Measurements from ENCODE around the gene CYP27B1. TPM values are rescaled to one million over a fixed set of nuclear protein-coding genes. Genes with fewer than 3 reads are reported as not detected.

The CYP27B1 gene
- total RNA-seq, 2 donors from 2014 or later: 0.81 to 2.2 TPM

GRCh38 chr12:57807285-57807684 is 40.4 kb upstream of the CYP27B1 start:
- TF ChIP-seq CTCF (IDR thresholded peaks at IDR 0.05): no peak
- Histone ChIP-seq H3K4me3 (no peak overlapping the region), H3K27ac (no peak overlapping the region), H3K4me1 (ENCODE audit: control insufficient read depth in 1 of 2, low read depth in 2 of 2) (peaks cover 0 to 8% of the 10 kb centered on the region in 2 donors), H3K27me3 (replicated peaks; ENCODE audit: insufficient read depth) (no peaks in the 10 kb centered on the region), H3K9me3 (no peaks in the 10 kb centered on the region), H3K36me3 (peaks cover 54% of the 10 kb centered on the region)
- ATAC-seq (ENCODE audit: insufficient number of reproducible peaks, low FRiP score, low read depth): no peak
- DNase-seq (ENCODE audit: low spot score): no peak

- Histone ChIP-seq H3K4me1 (ENCODE audit: control insufficient read depth in 1 of 2, low read depth in 2 of 2) (peaks cover 0 to 8% of the 10 kb centered on the region in 2 donors), H3K27me3 (replicated peaks; ENCODE audit: insufficient read depth) (no peaks in the 10 kb centered on the region), H3K36me3 (peaks cover 59% of the 10 kb centered on the region), H3K27ac (no peak overlapping the region), H3K4me3 (no peak overlapping the region), H3K9me3 (no peaks in the 10 kb centered on the region)
- TF ChIP-seq CTCF (IDR thresholded peaks at IDR 0.05): no peak
- no peak for DNase-seq (ENCODE audit: low spot score)
- ATAC-seq (ENCODE audit: insufficient number of reproducible peaks, low FRiP score, low read depth): no peak
These were observed 39.8 kb upstream of the CYP27B1 start for GRCh38 chr12:57806677-57807076.

- Histone ChIP-seq H3K27ac (no peak overlapping the region), H3K9me3 (no peaks in the 10 kb centered on the region), H3K36me3 (peaks cover 50% of the 10 kb centered on the region), H3K4me3 (no peak overlapping the region), H3K4me1 (ENCODE audit: control insufficient read depth in 1 of 2, low read depth in 2 of 2) (peaks cover 0 to 8% of the 10 kb centered on the region in 2 donors), H3K27me3 (replicated peaks; ENCODE audit: insufficient read depth) (no peaks in the 10 kb centered on the region)
- peak; percentile 76 for ATAC-seq (ENCODE audit: insufficient number of reproducible peaks, low FRiP score, low read depth)
- peak; percentile 22 for DNase-seq (ENCODE audit: low spot score)
- TF ChIP-seq CTCF (IDR thresholded peaks at IDR 0.05): peak; percentile 83
These were observed 36.5 kb upstream of the CYP27B1 start for GRCh38 chr12:57803319-57803893.

GRCh38 chr12:57802607-57803006 is 35.7 kb upstream of the CYP27B1 start:
- H3K4me3 ChIP-seq: no peak overlapping the region
- H3K27me3 ChIP-seq (replicated peaks; ENCODE audit: insufficient read depth): no peaks in the 10 kb centered on the region
- peaks cover 0 to 8% of the 10 kb centered on the region in 2 donors for H3K4me1 ChIP-seq (ENCODE audit: control insufficient read depth in 1 of 2, low read depth in 2 of 2)
- no peaks in the 10 kb centered on the region for H3K9me3 ChIP-seq
- DNase-seq (ENCODE audit: low spot score) (no peak), ATAC-seq (ENCODE audit: insufficient number of reproducible peaks, low FRiP score, low read depth) (no peak)
- no peak overlapping the region for H3K27ac ChIP-seq
- H3K36me3 ChIP-seq: peaks cover 42% of the 10 kb centered on the region
- TF ChIP-seq CTCF (IDR thresholded peaks at IDR 0.05): no peak

GRCh38 chr12:57800965-57801364 is 34.1 kb upstream of the CYP27B1 start:
- H3K9me3 ChIP-seq: no peaks in the 10 kb centered on the region
- no peaks in the 10 kb centered on the region for H3K27me3 ChIP-seq (replicated peaks; ENCODE audit: insufficient read depth)
- peaks cover 0 to 8% of the 10 kb centered on the region in 2 donors for H3K4me1 ChIP-seq (ENCODE audit: control insufficient read depth in 1 of 2, low read depth in 2 of 2)
- no peak for DNase-seq (ENCODE audit: low spot score)
- no peak overlapping the region for H3K27ac ChIP-seq
- no peak overlapping the region for H3K4me3 ChIP-seq
- no peak for ATAC-seq (ENCODE audit: insufficient number of reproducible peaks, low FRiP score, low read depth)
- TF ChIP-seq CTCF (IDR thresholded peaks at IDR 0.05): no peak
- peaks cover 32% of the 10 kb centered on the region for H3K36me3 ChIP-seq

Measured in thoracic aorta (tissue), 2 donors.